Upper lobe of left lung (tissue), 6 donors: ENCODE results near the gene ANGPTL4. TPM values are rescaled to one million over a fixed set of nuclear protein-coding genes. Genes with fewer than 3 reads are reported as not detected.

Experiments used
- ATAC-seq, 2 donors: fragments of 200-7000 bp; cut with Tn5 transposase; one replicate each; pipeline ENCODE4 v1.9.1; 2022; ENCODE audit warnings: mild to moderate bottlenecking in 2 of 2, moderate library complexity in 2 of 2; ENCODE audit not compliant: low FRiP score in 2 of 2
- DNase-seq, 2 donors: peaks; one replicate each; pipeline ENCODE4 v3.0.0-alpha.2; 2019 to 2020
- H3K27ac ChIP-seq, 4 donors: fragments of 200-600 bp; sonication (generic); one replicate each; pipeline ENCODE4 v1.5.1; 2016 to 2019
- H3K27me3 ChIP-seq, 4 donors: fragments of 200-600 bp; sonication (generic); one replicate each; pipeline ENCODE4 v1.5.1; 2017 to 2019
- H3K36me3 ChIP-seq, 4 donors: fragments of 200-600 bp; sonication (generic); one replicate each; pipeline ENCODE4 v1.5.1; 2016 to 2019
- H3K4me1 ChIP-seq, 4 donors: fragments of 200-600 bp; sonication (generic); one replicate each; pipeline ENCODE4 v1.5.1; 2018 to 2019
- H3K4me3 ChIP-seq, 4 donors: fragments of 200-600 bp; sonication (generic); one replicate each; pipeline ENCODE4 v1.5.1; 2017 to 2019; ENCODE audit warnings: mild to moderate bottlenecking in 2 of 4, moderate library complexity in 1 of 4
- H3K9me3 ChIP-seq, 4 donors: fragments of 200-600 bp; sonication (generic); one replicate each; pipeline ENCODE4 v1.5.1; 2018 to 2019
- EP300 ChIP-seq, 4 donors: sonication (generic); formaldehyde crosslinking; IDR thresholded peaks; one replicate each; pipeline ENCODE4 v1.5.1; 2017; ENCODE audit warnings: antibody characterized with exemption in 4 of 4, control low read depth in 2 of 4
- POLR2A ChIP-seq, 4 donors: fragments of 450-650 bp; IDR thresholded peaks; one replicate each; pipeline ENCODE4 v1.5.1; 2016 to 2017; ENCODE audit warnings: antibody characterized with exemption in 4 of 4, mild to moderate bottlenecking in 2 of 4
- POLR2AphosphoS5 ChIP-seq, 2 donors: sonication (generic); formaldehyde crosslinking; IDR thresholded peaks; one replicate each; pipeline ENCODE4 v1.5.1; 2017; ENCODE audit warnings: antibody characterized with exemption in 2 of 2
- whole genome bisulfite sequencing, 2 donors: methylation state at CpG; one replicate each; pipeline ENCODE4 v1.1.5; 2017 to 2018; 5-methylcytosine and 5-hydroxymethylcytosine counted together
- total RNA-seq, 6 donors: library from RNA; depleted of rRNA in 4 of 6; stranded (reverse); fragments of >200 nt in 4 of 6; gene quantifications; one replicate each; pipeline versions ENCODE4 v1.1.0 to v1.2.1, GENCODE V29; 2016 to 2021
- TF ChIP-seq, protein P1 (sequence below), 6 experiments: fragments of 450-650 bp in 4 of 6; fragments of 200-600 bp in 2 of 6; sonication (generic) in 2 of 6; IDR thresholded peaks; one replicate each; pipeline ENCODE4 v1.5.1; 2016 to 2019; ENCODE audit warnings: antibody characterized with exemption in 6 of 6
- donor health status: DM: no; HTN: no; CAD: no; lungs with moderate emphysema.
- donor health status: DM: no; HTN: yes; CAD: no; lungs with severe emphysema.

Gene ANGPTL4
- total RNA-seq, 6 donors from 2014 or later = 1.8 to 27.7 (median 13.4) TPM; not detected in 1

DNA sequence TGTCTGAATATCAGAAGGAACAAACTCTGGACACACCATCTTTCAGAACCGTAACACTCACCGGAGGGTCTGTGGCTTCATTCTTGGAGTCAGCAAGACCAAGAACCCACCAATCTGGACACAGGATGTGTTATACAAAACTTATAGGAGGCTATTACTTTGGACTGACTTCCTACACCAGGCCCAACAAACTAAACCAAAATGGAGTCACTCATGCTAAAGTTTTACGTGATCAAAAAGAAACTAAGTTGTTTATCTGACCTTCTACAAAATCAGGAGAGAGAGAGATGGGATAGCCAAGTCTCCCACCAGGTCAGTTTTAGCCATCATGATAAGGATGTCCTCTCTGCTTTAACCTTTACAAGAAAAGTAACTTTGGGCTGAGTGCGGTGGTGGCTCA, 23.0 kb downstream of the ANGPTL4 start:
- Histone ChIP-seq H3K9me3 (no peaks in the 10 kb centered on the region), H3K36me3 (no peaks in the 10 kb centered on the region), H3K4me3 (no peak overlapping the region), H3K27me3 (no peaks in the 10 kb centered on the region), H3K4me1 (peaks cover 30 to 48% (median 37%) of the 10 kb centered on the region in 4 donors), H3K27ac (no peak overlapping the region)
- WGBS, 2 donors = 81 to 96% methylated on average over 4 of the region's 4 CpGs
- no peak for DNase-seq
- no peak for TF ChIP-seq POLR2AphosphoS5 (IDR thresholded peaks at IDR 0.05)
- ATAC-seq = no peak

- DNase-seq (no peak), ATAC-seq (no peak)
- no peaks in the 10 kb centered on the region for H3K9me3 ChIP-seq
- H3K36me3 ChIP-seq = no peaks in the 10 kb centered on the region
- H3K27me3 ChIP-seq = no peaks in the 10 kb centered on the region
- no peak overlapping the region for H3K27ac ChIP-seq
- H3K4me1 ChIP-seq = peaks cover 40 to 58% (median 45%) of the 10 kb centered on the region in 4 donors
- no peak overlapping the region for H3K4me3 ChIP-seq
- TF ChIP-seq EP300 (IDR thresholded peaks at IDR 0.05) (no peak), POLR2AphosphoS5 (IDR thresholded peaks at IDR 0.05) (no peak), POLR2A (IDR thresholded peaks at IDR 0.05) (no peak)
- TF ChIP-seq, protein P1, sequence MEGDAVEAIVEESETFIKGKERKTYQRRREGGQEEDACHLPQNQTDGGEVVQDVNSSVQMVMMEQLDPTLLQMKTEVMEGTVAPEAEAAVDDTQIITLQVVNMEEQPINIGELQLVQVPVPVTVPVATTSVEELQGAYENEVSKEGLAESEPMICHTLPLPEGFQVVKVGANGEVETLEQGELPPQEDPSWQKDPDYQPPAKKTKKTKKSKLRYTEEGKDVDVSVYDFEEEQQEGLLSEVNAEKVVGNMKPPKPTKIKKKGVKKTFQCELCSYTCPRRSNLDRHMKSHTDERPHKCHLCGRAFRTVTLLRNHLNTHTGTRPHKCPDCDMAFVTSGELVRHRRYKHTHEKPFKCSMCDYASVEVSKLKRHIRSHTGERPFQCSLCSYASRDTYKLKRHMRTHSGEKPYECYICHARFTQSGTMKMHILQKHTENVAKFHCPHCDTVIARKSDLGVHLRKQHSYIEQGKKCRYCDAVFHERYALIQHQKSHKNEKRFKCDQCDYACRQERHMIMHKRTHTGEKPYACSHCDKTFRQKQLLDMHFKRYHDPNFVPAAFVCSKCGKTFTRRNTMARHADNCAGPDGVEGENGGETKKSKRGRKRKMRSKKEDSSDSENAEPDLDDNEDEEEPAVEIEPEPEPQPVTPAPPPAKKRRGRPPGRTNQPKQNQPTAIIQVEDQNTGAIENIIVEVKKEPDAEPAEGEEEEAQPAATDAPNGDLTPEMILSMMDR (IDR thresholded peaks at IDR 0.05) = no peak
- 87 to 94% methylated on average over 16 of the region's 16 CpGs for WGBS, 2 donors
These were observed 24.0 kb downstream of the ANGPTL4 start for GRCh38 chr19:8387688-8388611.

DNA sequence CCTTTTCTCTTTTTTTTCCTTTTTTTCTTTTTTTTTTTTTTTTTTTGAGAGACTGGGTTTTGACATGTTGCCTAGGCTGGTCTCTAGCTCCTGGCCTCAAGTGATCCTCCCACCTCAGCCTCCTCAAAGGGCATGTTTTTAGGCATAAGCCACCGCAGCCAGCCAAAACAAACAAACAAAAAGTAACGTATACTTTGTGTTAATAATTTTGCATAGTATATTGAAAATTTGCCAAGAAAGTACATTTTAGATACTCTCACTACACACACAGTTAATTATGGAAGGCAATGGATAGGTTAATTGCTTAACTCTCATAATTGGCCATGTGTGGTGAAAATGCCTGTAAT, 24.6 kb downstream of the ANGPTL4 start:
- peaks cover 46 to 64% (median 52%) of the 10 kb centered on the region in 4 donors for H3K4me1 ChIP-seq
- TF ChIP-seq POLR2AphosphoS5 (IDR thresholded peaks at IDR 0.05) = no peak
- TF ChIP-seq, protein P1 (IDR thresholded peaks at IDR 0.05) = no peak
- TF ChIP-seq EP300 (IDR thresholded peaks at IDR 0.05) = no peak
- no peak for TF ChIP-seq POLR2A (IDR thresholded peaks at IDR 0.05)
- H3K4me3 ChIP-seq = no peak overlapping the region
- DNase-seq = no peak
- H3K9me3 ChIP-seq = no peaks in the 10 kb centered on the region
- no peak for ATAC-seq
- no peak overlapping the region for H3K27ac ChIP-seq
- WGBS, 2 donors = 50 to 71% methylated on average over 2 of the region's 2 CpGs
- no peaks in the 10 kb centered on the region for H3K27me3 ChIP-seq
- no peaks in the 10 kb centered on the region for H3K36me3 ChIP-seq

GRCh38 chr19:8389891-8390616, 26.1 kb downstream of the ANGPTL4 start, which contains the start of gene RAB11B:
TSS of gene RAB11B (plus strand) at chr19:8390360. CDS start at chr19:8390417, 57 bp downstream.
- Histone ChIP-seq H3K4me3 (peak within 1 kb of the TSS; percentile 76 to 94 (median 82)), H3K4me1 (peaks cover 51 to 66% (median 55%) of the 10 kb centered on the region in 4 donors), H3K27me3 (no peaks in the 10 kb centered on the region), H3K36me3 (no peaks in the 10 kb centered on the region), H3K27ac (peak within 1 kb of the TSS; percentile 99 to 100 (median 100)), H3K9me3 (no peaks in the 10 kb centered on the region)
- DNase-seq (peak; percentile 98 to 99), ATAC-seq (peak; percentile 97)
- 0 to 2% methylated on average over 14 to 33 of the region's 70 CpGs for WGBS, 2 donors
- TF ChIP-seq, protein P1 (IDR thresholded peaks at IDR 0.05) = peak in 2 of 6 experiments; percentile 18 to 19
- TF ChIP-seq POLR2AphosphoS5 (IDR thresholded peaks at IDR 0.05) (peak; percentile 58 to 60), POLR2A (IDR thresholded peaks at IDR 0.05) (peak in 3 of 4 donors; percentile 63 to 96 (median 91)), EP300 (IDR thresholded peaks at IDR 0.05) (peak in 1 of 4 donors; percentile 39)

- TF ChIP-seq, protein P1 (IDR thresholded peaks at IDR 0.05) = no peak
- TF ChIP-seq EP300 (IDR thresholded peaks at IDR 0.05) (no peak), POLR2AphosphoS5 (IDR thresholded peaks at IDR 0.05) (no peak), POLR2A (IDR thresholded peaks at IDR 0.05) (no peak)
- whole genome bisulfite sequencing, 2 donors = 0% methylated on average over 11 to 18 of the region's 28 CpGs
- Histone ChIP-seq H3K9me3 (no peaks in the 10 kb centered on the region), H3K4me1 (peaks cover 51 to 66% (median 55%) of the 10 kb centered on the region in 4 donors), H3K36me3 (no peaks in the 10 kb centered on the region), H3K27me3 (no peaks in the 10 kb centered on the region), H3K4me3 (peak overlapping the region; percentile 76 to 94 (median 82)), H3K27ac (peak overlapping the region; percentile 99 to 100 (median 100))
- ATAC-seq = peak; percentile 94 to 95
- peak; percentile 96 to 98 for DNase-seq
These were observed 26.6 kb downstream of the ANGPTL4 start for GRCh38 chr19:8390617-8390981.
